Upper lobe of right lung (tissue), 1 donor: ENCODE data around the gene SMCR8. TPM values are rescaled to one million over a fixed set of nuclear protein-coding genes. Genes with fewer than 3 reads are reported as not detected.

Experiments used
- ATAC-seq: fragments of 200-7000 bp; cut with Tn5 transposase; one replicate; pipeline ENCODE4 v1.9.1; 2020; ENCODE audit warnings: mild to moderate bottlenecking, moderate library complexity
- DNase-seq: peaks from one replicate; pipeline ENCODE4 v3.0.0-alpha.2; 2020
- H3K27ac ChIP-seq: fragments of 200-600 bp; one replicate; pipeline ENCODE4 v1.8.0; 2022
- H3K27me3 ChIP-seq: fragments of 200-600 bp; one replicate; pipeline ENCODE4 v1.8.0; 2022; ENCODE audit warnings: mild to moderate bottlenecking
- H3K36me3 ChIP-seq: fragments of 200-600 bp; one replicate; pipeline ENCODE4 v1.8.0; 2022
- H3K4me1 ChIP-seq: fragments of 200-600 bp; one replicate; pipeline ENCODE4 v1.8.0; 2022
- H3K4me3 ChIP-seq: fragments of 200-600 bp; one replicate; pipeline ENCODE4 v1.8.0; 2022; ENCODE audit warnings: mild to moderate bottlenecking
- H3K9me3 ChIP-seq: fragments of 200-600 bp; one replicate; pipeline ENCODE4 v1.8.0; 2022
- CTCF ChIP-seq: fragments of 200-600 bp; IDR thresholded peaks from one replicate; pipeline ENCODE4 v1.8.0; 2022; ENCODE audit warnings: antibody characterized with exemption
- intact Hi-C: fragments of 100-400 bp; cut with DNase I; formaldehyde crosslinking; loops from one replicate; pipeline ENCODE4 v1.11.0; 2022
- long read RNA-seq: library from polyadenylated mRNA; unstranded; transcript quantifications from one replicate; pipeline ENCODE4 v2.0.0, GENCODE V29; 2021
- total RNA-seq: library from RNA; stranded (reverse); fragmentation: NEBNext Ultra II Directional; extraction: Animal tissue kit (Norgen Biotek cat#: 25700); gene quantifications from one replicate; pipeline ENCODE4 v1.2.1, GENCODE V29; 2021
- donor health status: DM: no; HTN: yes; CAD: no; lungs with severe emphysema.

Gene SMCR8
- total RNA-seq: 25.2 TPM
- long read RNA-seq, full-length matches to known transcripts: 1 of 6 reads
- long read RNA-seq, partial matches to known transcripts: 2 of 6 reads
- long read RNA-seq, other reads (novel, unspliced or antisense): 3 of 6 reads

GRCh38 chr17:18314731-18315561 lies at the start of gene SMCR8, which contains the start of gene TOP3A:
Gene SMCR8 (plus strand): TSS chr17:18315293. CDS start chr17:18315790, 497 bp downstream.
Gene TOP3A (minus strand): TSS chr17:18314994. CDS start chr17:18314778, 216 bp downstream.
- Histone ChIP-seq H3K27me3 (no peaks in the 10 kb centered on the region), H3K4me1 (peaks cover 69% of the 10 kb centered on the region), H3K36me3 (peaks cover 37% of the 10 kb centered on the region), H3K9me3 (no peaks in the 10 kb centered on the region), H3K4me3 (peak within 1 kb of the TSS; percentile 97), H3K27ac (peak within 1 kb of the TSS; percentile 98)
- peak; percentile 97 for ATAC-seq
- intact Hi-C loops: no loop called here
- DNase-seq: peak; percentile 99
- no peak for TF ChIP-seq CTCF

GRCh38 chr17:18267366-18267765 lies 47.7 kb upstream of the SMCR8 start:
- no peaks in the 10 kb centered on the region for H3K9me3 ChIP-seq
- H3K27me3 ChIP-seq: no peaks in the 10 kb centered on the region
- DNase-seq (no peak), ATAC-seq (no peak)
- TF ChIP-seq CTCF: no peak
- H3K36me3 ChIP-seq: peaks cover 32% of the 10 kb centered on the region
- peaks cover 2% of the 10 kb centered on the region for H3K4me1 ChIP-seq
- intact Hi-C loops: no loop called here
- no peak overlapping the region for H3K27ac ChIP-seq
- H3K4me3 ChIP-seq: no peak overlapping the region

- intact Hi-C loops: no loop called here
- Histone ChIP-seq H3K27me3 (no peaks in the 10 kb centered on the region), H3K4me3 (no peak overlapping the region), H3K4me1 (no peaks in the 10 kb centered on the region), H3K9me3 (no peaks in the 10 kb centered on the region), H3K27ac (no peak overlapping the region), H3K36me3 (peaks cover 29% of the 10 kb centered on the region)
- no peak for TF ChIP-seq CTCF
- DNase-seq (no peak), ATAC-seq (no peak)
These were observed 47.0 kb upstream of the SMCR8 start for GRCh38 chr17:18267927-18268711.

GRCh38 chr17:18270046-18270931 lies 44.8 kb upstream of the SMCR8 start:
- H3K27me3 ChIP-seq: no peaks in the 10 kb centered on the region
- no peak for DNase-seq
- ATAC-seq: no peak

More at GRCh38 chr17:18270046-18270931, 44.8 kb upstream of the SMCR8 start:
- Histone ChIP-seq H3K9me3 (no peaks in the 10 kb centered on the region), H3K27ac (no peak overlapping the region), H3K4me1 (no peaks in the 10 kb centered on the region), H3K36me3 (peaks cover 21% of the 10 kb centered on the region), H3K4me3 (no peak overlapping the region)
- intact Hi-C loops: no loop called here
- TF ChIP-seq CTCF: no peak
